Endothelial cell (in vitro differentiated cells): ENCODE data around the gene PSMD7. TPM values are rescaled to one million over a fixed set of nuclear protein-coding genes. Genes with fewer than 3 reads are reported as not detected.

Experiments used
- DNase-seq: peaks from one replicate; pipeline ENCODE4 v3.0.0; 2021; ENCODE audit warnings: low spot score
- H3K27ac Mint-ChIP-seq: one replicate; pipeline ENCODE4 v1.8.0; 2021; ENCODE audit warnings: mixed read lengths, inconsistent platforms; ENCODE audit not compliant: unreplicated experiment
- H3K27me3 Mint-ChIP-seq: one replicate; pipeline ENCODE4 v1.8.0; 2021; ENCODE audit warnings: mild to moderate bottlenecking, moderate library complexity, mixed read lengths, inconsistent platforms; ENCODE audit not compliant: unreplicated experiment
- H3K36me3 Mint-ChIP-seq: one replicate; pipeline ENCODE4 v1.8.0; 2021; ENCODE audit warnings: mild to moderate bottlenecking, low read depth, mixed read lengths, inconsistent platforms; ENCODE audit not compliant: unreplicated experiment
- H3K4me1 Mint-ChIP-seq: one replicate; pipeline ENCODE4 v1.8.0; 2021; ENCODE audit warnings: mild to moderate bottlenecking, mixed read lengths, inconsistent platforms; ENCODE audit not compliant: unreplicated experiment
- H3K4me3 Mint-ChIP-seq: one replicate; pipeline ENCODE4 v1.8.0; 2021; ENCODE audit warnings: mild to moderate bottlenecking, mixed read lengths, inconsistent platforms; ENCODE audit not compliant: unreplicated experiment
- H3K9me3 Mint-ChIP-seq: one replicate; pipeline ENCODE4 v1.8.0; 2021; ENCODE audit warnings: mixed read lengths, inconsistent platforms; ENCODE audit not compliant: unreplicated experiment
- total RNA-seq: library from RNA; stranded (reverse); fragmentation: NEBNext Ultra II Directional; extraction: Animal tissue kit (Norgen Biotek cat#: 25700); gene quantifications from one replicate; pipeline ENCODE4 v1.2.1, GENCODE V29; 2021; ENCODE audit not compliant: unreplicated experiment
- TF ChIP-seq, protein P1 (sequence below): fragments of 200-600 bp; sonication (generic); IDR thresholded peaks from one replicate; pipeline ENCODE4 v1.5.0; 2021; ENCODE audit warnings: antibody characterized with exemption; ENCODE audit not compliant: unreplicated experiment

PSMD7 gene
- total RNA-seq, 1 donor from 2014 or later, result 82.4 TPM

DNA sequence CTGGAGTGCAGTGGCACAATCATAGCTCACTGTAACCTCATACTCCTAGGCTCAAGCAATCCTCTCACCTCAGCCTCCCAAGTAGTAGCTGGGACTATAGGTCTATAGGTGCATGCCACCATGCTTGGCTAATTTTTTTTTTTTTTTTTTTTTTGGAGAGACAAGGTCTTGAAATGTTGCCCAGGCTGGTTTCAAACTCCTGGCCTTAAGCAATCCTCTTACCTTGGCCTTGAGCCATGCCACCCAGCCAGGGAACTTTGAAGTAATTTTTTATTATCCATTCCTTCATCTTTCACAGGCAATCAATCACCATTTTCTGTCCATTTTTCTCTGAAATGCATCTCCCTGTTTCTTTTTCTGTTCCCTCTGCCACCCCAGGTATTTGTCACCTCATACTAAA, 6.3 kb upstream of the PSMD7 start:
- DNase-seq, result no peak
- H3K36me3 Mint-ChIP-seq, result no peaks in the 10 kb centered on the region
- H3K27ac Mint-ChIP-seq, result no peak overlapping the region
- H3K4me1 Mint-ChIP-seq, result peaks cover under 1% of the 10 kb centered on the region
- H3K4me3 Mint-ChIP-seq, result no peak overlapping the region
- peaks cover 1% of the 10 kb centered on the region for H3K27me3 Mint-ChIP-seq
- H3K9me3 Mint-ChIP-seq, result no peaks in the 10 kb centered on the region
- TF ChIP-seq, protein P1, sequence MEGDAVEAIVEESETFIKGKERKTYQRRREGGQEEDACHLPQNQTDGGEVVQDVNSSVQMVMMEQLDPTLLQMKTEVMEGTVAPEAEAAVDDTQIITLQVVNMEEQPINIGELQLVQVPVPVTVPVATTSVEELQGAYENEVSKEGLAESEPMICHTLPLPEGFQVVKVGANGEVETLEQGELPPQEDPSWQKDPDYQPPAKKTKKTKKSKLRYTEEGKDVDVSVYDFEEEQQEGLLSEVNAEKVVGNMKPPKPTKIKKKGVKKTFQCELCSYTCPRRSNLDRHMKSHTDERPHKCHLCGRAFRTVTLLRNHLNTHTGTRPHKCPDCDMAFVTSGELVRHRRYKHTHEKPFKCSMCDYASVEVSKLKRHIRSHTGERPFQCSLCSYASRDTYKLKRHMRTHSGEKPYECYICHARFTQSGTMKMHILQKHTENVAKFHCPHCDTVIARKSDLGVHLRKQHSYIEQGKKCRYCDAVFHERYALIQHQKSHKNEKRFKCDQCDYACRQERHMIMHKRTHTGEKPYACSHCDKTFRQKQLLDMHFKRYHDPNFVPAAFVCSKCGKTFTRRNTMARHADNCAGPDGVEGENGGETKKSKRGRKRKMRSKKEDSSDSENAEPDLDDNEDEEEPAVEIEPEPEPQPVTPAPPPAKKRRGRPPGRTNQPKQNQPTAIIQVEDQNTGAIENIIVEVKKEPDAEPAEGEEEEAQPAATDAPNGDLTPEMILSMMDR, result no peak

DNA sequence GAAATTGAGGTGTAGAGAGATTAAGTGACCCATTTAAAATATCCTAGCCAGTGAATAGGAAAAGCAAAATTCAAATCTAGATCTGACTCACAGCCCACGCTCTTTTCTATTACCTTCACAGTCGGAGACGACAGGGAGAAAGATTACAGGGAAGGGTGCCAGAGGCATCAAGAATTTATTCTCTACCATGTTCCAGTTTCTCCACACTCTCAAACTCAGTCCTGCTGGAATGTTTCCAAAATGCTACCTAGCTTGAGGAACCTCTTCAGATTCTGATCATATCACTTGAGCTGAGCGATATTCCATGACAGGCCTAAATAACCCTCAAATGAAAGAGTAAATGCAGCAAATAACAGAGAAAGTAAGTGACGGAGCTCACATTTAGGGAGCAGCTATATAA, 5.4 kb upstream of the PSMD7 start:
- no peak for DNase-seq
- H3K4me3 Mint-ChIP-seq, result no peak overlapping the region
- peaks cover 7% of the 10 kb centered on the region for H3K4me1 Mint-ChIP-seq
- no peak overlapping the region for H3K27ac Mint-ChIP-seq
- peaks cover 3% of the 10 kb centered on the region for H3K27me3 Mint-ChIP-seq
- H3K9me3 Mint-ChIP-seq, result no peaks in the 10 kb centered on the region
- H3K36me3 Mint-ChIP-seq, result no peaks in the 10 kb centered on the region
- TF ChIP-seq, protein P1, result no peak

DNA sequence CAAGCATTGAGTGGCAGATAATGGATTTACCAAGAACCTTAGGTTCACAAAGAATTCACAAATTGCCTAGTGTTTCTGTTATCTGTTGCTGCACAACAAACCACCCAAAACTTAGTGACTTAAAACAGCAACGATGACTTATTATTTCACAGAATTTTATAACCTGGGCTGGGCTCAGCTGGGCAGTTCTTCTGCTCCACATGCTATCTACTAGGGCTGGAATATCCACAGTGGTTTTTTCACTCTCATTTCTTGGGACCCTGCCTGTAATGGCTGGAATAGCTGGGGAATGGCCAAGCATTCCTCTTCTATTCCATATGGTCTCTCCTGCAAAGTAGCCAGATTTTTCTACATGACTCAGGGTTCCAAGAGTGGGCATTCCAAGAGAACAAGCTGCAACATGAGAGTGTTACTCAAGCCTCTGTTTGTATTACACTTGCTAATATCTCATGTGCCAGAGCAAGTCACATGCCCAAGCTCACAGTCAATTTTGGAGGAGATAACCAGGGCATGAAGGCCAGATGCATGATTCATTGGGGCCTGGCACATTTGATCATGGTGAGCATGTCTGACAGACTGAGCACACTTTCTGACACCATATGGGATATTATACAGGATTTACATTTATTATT, 4.9 kb upstream of the PSMD7 start:
- TF ChIP-seq, protein P1, result no peak
- Mint-ChIP-seq H3K36me3 (no peaks in the 10 kb centered on the region), H3K27ac (no peak overlapping the region), H3K4me1 (peaks cover 10% of the 10 kb centered on the region), H3K4me3 (no peak overlapping the region), H3K9me3 (no peaks in the 10 kb centered on the region), H3K27me3 (peaks cover 6% of the 10 kb centered on the region)
- no peak for DNase-seq

DNA sequence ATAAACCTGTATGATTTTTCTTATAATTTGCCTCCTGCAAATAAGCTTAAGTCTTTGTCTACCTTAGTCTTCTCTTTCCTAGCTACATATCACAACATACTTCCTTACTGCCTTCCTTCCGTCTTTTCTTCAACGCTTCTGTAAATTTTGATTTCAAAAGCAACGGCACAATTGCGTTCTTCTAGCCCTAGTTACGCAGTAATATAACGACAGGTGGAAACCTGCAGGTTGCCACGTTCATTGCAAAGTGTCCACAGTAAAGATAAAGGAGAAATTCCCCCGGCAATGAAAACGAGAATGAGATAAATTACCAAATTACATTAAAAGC, 546 bp upstream of the PSMD7 start:
- Mint-ChIP-seq H3K36me3 (peaks cover 3% of the 10 kb centered on the region), H3K27me3 (peaks cover 7% of the 10 kb centered on the region), H3K27ac (peak overlapping the region; percentile 94), H3K9me3 (no peaks in the 10 kb centered on the region), H3K4me3 (peak overlapping the region; percentile 90), H3K4me1 (peaks cover 12% of the 10 kb centered on the region)
- TF ChIP-seq, protein P1, result no peak
- no peak for DNase-seq

DNA sequence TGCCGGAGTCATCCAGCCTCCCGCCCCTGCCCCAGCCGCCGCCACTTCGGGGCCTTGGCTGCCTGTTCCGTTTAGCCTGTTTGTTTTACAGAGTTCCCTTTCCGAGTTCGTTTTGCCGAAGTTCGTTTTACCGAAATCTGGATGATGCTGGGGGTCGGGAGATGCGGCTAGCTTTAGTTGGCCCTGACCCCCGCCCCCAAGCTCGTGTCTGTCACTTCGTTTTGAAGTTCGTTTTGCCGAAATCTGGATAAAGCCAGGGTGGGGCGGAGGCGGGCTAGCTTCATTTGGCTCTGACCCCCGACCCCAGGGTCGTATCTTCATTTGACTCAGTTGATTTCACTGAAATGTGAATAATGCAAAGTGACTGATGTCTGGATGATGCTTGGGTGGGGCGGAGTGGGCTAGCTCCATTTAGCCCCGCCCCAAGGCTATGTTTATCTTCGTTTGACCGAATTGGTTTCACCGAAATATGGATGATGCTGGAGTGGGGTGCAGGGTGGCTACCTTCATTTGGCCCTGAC, 591 bp downstream of the PSMD7 start:
- H3K27ac Mint-ChIP-seq, result peak overlapping the region; percentile 86
- peak overlapping the region; percentile 90 for H3K4me3 Mint-ChIP-seq
- H3K27me3 Mint-ChIP-seq, result peaks cover 7% of the 10 kb centered on the region
- H3K4me1 Mint-ChIP-seq, result peaks cover 12% of the 10 kb centered on the region
- H3K36me3 Mint-ChIP-seq, result peaks cover 12% of the 10 kb centered on the region
- peak; percentile 16 for DNase-seq
- H3K9me3 Mint-ChIP-seq, result no peaks in the 10 kb centered on the region
- TF ChIP-seq, protein P1, result no peak
